IMR-90 (cell line): Measurements from ENCODE around the gene DNAAF2.

Experiments
- CHD1 ChIP-seq: IDR thresholded peaks from 2 replicates; pipeline ENCODE4 v1.6.1; 2012; ENCODE audit warnings: low read depth, low read length, improper control_type of control experiment
- CTCF ChIP-seq: conservative IDR thresholded peaks from 2 replicates; pipeline ENCODE4 v1.5.1; 2012; ENCODE audit warnings: mild to moderate bottlenecking, low read depth, low read length, improper control_type of control experiment
- MAFK ChIP-seq: IDR thresholded peaks from 2 replicates; pipeline ENCODE4 v1.6.1; 2012; ENCODE audit warnings: low read depth, low read length, improper control_type of control experiment
- NFE2L2 ChIP-seq: fragments of 150-350 bp; IDR thresholded peaks from 2 replicates; pipeline ENCODE4 v1.6.1; 2016; ENCODE audit warnings: low read depth, mild to moderate bottlenecking, low read length
- POLR2A ChIP-seq: IDR thresholded peaks from 2 replicates; pipeline ENCODE4 v1.6.1; 2012; ENCODE audit warnings: mild to moderate bottlenecking, low read depth, low read length
- RAD21 ChIP-seq: IDR thresholded peaks from 2 replicates; pipeline ENCODE4 v1.6.1; 2012; ENCODE audit warnings: low read length, improper control_type of control experiment
- RFX5 ChIP-seq: IDR thresholded peaks from 2 replicates; pipeline ENCODE4 v1.8.0; 2012; ENCODE audit warnings: low read depth, mild to moderate bottlenecking, low read length, moderate library complexity
- TF ChIP-seq, protein P1 (sequence below): fragments of 150-350 bp; IDR thresholded peaks from 2 replicates; pipeline ENCODE4 v1.6.1; 2016; ENCODE audit warnings: low read depth, mild to moderate bottlenecking, low read length, moderate library complexity, borderline replicate concordance

DNA sequence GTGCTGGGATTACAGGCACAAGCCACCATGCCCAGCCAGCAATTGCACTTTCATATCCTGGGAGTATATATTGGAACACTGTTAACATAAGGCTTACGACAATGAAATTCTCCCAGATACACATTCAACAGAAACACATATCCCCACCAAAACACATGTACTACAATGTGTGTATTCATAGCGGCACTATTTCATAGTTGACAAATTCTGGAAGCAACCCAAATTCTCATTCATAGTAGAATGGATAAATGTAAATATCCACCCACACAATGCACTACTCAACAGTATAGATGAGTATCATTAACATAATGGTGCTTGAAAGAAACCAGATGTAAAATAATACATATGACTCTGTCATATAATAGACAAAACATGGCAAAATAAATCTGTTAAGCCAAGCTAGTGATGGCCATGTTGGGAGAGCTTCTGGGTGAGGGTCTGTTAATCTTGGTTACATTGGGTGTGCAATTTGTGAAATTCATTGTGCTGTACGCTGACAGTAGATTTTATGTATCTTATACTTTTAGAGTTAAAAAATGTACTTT is 2.6 kb upstream of the DNAAF2 start:
- no peak for TF ChIP-seq POLR2A
- no peak for TF ChIP-seq CTCF
- TF ChIP-seq, protein P1, sequence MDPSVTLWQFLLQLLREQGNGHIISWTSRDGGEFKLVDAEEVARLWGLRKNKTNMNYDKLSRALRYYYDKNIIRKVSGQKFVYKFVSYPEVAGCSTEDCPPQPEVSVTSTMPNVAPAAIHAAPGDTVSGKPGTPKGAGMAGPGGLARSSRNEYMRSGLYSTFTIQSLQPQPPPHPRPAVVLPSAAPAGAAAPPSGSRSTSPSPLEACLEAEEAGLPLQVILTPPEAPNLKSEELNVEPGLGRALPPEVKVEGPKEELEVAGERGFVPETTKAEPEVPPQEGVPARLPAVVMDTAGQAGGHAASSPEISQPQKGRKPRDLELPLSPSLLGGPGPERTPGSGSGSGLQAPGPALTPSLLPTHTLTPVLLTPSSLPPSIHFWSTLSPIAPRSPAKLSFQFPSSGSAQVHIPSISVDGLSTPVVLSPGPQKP, result no peak
- no peak for TF ChIP-seq RFX5
- no peak for TF ChIP-seq CHD1
- TF ChIP-seq MAFK, result no peak
- TF ChIP-seq RAD21, result no peak
- TF ChIP-seq NFE2L2, result no peak
